Testis (tissue), 2 donors: ENCODE results near the gene PODNL1.

Experiments
- CTCF ChIP-seq, 3 experiments: fragments of 450-650 bp in 2 of 3; fragments of 200-600 bp in 1 of 3; sonication (generic) in 1 of 3; IDR thresholded peaks; one replicate each; pipeline ENCODE4 v1.5.1; 2016 to 2019; ENCODE audit warnings: antibody characterized with exemption in 3 of 3, mild to moderate bottlenecking in 2 of 3, moderate library complexity in 1 of 3
- POLR2A ChIP-seq: fragments of 450-650 bp; IDR thresholded peaks from one replicate; pipeline ENCODE4 v1.6.1; 2017; ENCODE audit warnings: antibody characterized with exemption, mild to moderate bottlenecking, moderate library complexity

GRCh38 chr19:13938301-13939064, at the start of gene PODNL1:
- TF ChIP-seq CTCF (IDR thresholded peaks at IDR 0.05) (no peak), POLR2A (no peak)
